ENCODE measurements around the gene TIGD2. TPM values are rescaled to one million over a fixed set of nuclear protein-coding genes. Genes with fewer than 3 reads are reported as not detected.
A peak's percentile ranks its signal among the peaks of the same experiment; 100 is the strongest.

The TIGD2 gene
- 1 to 10 TPM; 1.1 to 7.5 (median 6.6) TPM for total RNA-seq

DNA sequence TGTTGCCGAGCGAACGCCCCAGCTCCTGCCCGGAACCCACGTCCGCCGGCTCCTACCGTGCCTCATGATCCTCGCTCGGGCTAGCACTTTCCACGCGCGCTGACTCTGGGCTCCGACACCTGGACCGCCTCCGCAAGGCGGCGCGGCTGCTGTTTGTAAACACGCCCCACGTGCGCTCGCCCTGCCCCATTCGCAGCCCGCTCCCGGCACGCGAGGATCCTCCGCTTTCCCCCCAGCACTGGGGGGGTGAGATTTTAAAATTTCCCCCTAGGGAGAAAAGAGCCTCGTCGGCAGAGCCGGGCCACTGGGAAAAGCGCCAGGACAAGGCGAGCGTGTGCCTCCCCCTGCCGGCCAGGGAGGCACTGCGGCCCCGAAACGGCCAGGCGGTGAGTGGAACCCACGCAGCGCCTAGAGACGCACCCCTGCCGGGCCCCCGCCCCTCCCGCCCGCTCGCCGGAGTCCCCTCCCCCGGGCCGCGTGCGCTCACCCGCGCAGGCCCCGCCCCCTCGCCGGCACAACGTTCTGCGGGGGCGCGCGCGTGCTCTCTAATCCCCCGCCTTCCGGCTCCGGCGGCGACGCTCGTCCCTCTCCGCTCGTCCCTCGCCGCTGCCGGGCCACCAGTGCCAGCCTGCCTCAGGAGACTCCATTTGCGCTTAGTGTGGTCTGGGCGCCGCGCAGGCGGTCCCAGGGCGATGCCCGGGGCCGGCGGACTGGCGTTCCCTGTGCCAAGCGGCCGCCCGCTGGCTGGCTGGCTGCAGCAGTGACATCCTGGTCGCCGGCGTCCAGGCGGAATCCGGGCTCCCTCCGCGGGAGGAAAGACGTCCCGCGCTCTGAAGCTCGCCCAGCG, at the start of gene TIGD2:
Gene TIGD2 (plus strand): TSS at position 548 of the 847 bp plus-strand sequence. CDS start 1,442 bp downstream, outside the sequence.
- intact Hi-C loops (cut with DNase I; ENCODE audit: low total_unique reads) (no loop called here), in situ Hi-C loops (cut with MboI; ENCODE audit: low pct_ligation_motif_present in 1 of 4, low pct_unique_long_range_greater_than_20kb in 1 of 4, low sequenced_read_pairs in 3 of 4) (no loop called here)
- Histone ChIP-seq H3K27ac (peak within 1 kb of the TSS; percentile 84 to 92 (median 88)), H3K4me3 (peak within 1 kb of the TSS; percentile 67 to 98 (median 72)), H3K27me3 (no peaks in the 10 kb centered on the region), H3K9me3 (no peaks in the 10 kb centered on the region), H3K4me1 (peaks cover 8 to 18% (median 13%) of the 10 kb centered on the region in 4 donors), H3K36me3 (no peaks in the 10 kb centered on the region)
- DNase-seq: peak; percentile 92
- no peak for TF ChIP-seq EP300 (IDR thresholded peaks at IDR 0.05; ENCODE audit: low read depth)
- TF ChIP-seq POLR2AphosphoS5 (IDR thresholded peaks at IDR 0.05): peak; percentile 80 to 95 (median 94)
- peak; percentile 86 for TF ChIP-seq POLR2A (IDR thresholded peaks at IDR 0.05)
- TF ChIP-seq, protein P1, sequence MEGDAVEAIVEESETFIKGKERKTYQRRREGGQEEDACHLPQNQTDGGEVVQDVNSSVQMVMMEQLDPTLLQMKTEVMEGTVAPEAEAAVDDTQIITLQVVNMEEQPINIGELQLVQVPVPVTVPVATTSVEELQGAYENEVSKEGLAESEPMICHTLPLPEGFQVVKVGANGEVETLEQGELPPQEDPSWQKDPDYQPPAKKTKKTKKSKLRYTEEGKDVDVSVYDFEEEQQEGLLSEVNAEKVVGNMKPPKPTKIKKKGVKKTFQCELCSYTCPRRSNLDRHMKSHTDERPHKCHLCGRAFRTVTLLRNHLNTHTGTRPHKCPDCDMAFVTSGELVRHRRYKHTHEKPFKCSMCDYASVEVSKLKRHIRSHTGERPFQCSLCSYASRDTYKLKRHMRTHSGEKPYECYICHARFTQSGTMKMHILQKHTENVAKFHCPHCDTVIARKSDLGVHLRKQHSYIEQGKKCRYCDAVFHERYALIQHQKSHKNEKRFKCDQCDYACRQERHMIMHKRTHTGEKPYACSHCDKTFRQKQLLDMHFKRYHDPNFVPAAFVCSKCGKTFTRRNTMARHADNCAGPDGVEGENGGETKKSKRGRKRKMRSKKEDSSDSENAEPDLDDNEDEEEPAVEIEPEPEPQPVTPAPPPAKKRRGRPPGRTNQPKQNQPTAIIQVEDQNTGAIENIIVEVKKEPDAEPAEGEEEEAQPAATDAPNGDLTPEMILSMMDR (IDR thresholded peaks at IDR 0.05): peak; percentile 80 to 92 (median 87)
- WGBS, 2 donors (ENCODE audit: low coverage in 1 of 2): 0% methylated on average over 54 of the region's 101 CpGs; no CpG with 5 or more reads in 1 of the 2 donors

DNA sequence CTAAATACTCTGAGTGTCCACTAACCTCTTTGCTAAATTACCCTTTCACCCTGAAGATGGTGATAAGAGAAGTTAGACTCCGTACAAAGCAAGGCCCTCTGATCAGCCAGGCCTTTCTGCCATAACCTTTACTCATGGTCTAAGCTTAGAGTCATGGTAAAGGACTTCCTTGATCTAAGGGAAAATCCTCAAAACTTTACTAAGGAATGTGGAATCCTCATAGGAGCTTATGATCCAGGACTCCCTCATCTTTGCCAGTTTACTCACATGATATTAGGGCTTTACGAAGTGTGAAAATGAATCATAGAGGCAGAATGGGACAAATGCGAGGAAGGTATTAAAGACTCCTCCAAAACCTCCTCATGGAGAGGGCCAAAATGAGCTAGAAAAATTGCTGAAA, 46.5 kb upstream of the TIGD2 start:
- no peaks in the 10 kb centered on the region for H3K36me3 ChIP-seq
- TF ChIP-seq POLR2A (IDR thresholded peaks at IDR 0.05): no peak
- TF ChIP-seq EP300 (IDR thresholded peaks at IDR 0.05; ENCODE audit: low read depth): no peak
- TF ChIP-seq, protein P1 (IDR thresholded peaks at IDR 0.05): no peak
- TF ChIP-seq POLR2AphosphoS5 (IDR thresholded peaks at IDR 0.05): no peak
- DNase-seq: no peak
- H3K27ac ChIP-seq: no peak overlapping the region
- no peak overlapping the region for H3K4me3 ChIP-seq
- H3K4me1 ChIP-seq: no peaks in the 10 kb centered on the region
- 59% methylated on average over 3 of the region's 3 CpGs; no CpG with 5 or more reads in 1 of the 2 donors for WGBS, 2 donors (ENCODE audit: low coverage in 1 of 2)
- no peaks in the 10 kb centered on the region for H3K9me3 ChIP-seq
- in situ Hi-C loops (cut with MboI; ENCODE audit: low pct_ligation_motif_present in 1 of 4, low pct_unique_long_range_greater_than_20kb in 1 of 4, low sequenced_read_pairs in 3 of 4) (no loop called here), intact Hi-C loops (cut with DNase I; ENCODE audit: low total_unique reads) (no loop called here)
- H3K27me3 ChIP-seq: no peaks in the 10 kb centered on the region

DNA sequence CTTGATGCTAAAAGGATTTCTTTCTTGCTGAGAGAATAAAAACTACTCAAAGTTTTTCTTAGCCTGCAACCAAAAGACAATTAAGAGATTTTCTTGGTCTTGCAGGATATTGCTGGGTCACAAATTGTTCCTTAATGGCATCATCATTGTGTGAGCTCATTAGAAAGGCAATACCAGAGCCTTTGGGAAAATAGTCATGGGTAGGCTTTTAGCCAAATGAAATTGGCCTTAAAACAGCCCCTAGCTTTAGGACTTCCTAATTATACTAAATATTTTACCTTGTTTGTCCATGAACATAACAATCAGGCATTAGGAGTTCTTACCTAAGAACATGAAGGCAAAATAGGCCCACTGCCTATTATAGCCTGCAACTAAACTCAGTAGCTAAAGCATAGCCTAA, 43.9 kb upstream of the TIGD2 start:
- no peak for DNase-seq
- H3K4me3 ChIP-seq: no peak overlapping the region
- no peak for TF ChIP-seq EP300 (IDR thresholded peaks at IDR 0.05; ENCODE audit: low read depth)
- TF ChIP-seq POLR2A (IDR thresholded peaks at IDR 0.05): no peak
- TF ChIP-seq, protein P1 (IDR thresholded peaks at IDR 0.05): no peak
- no peak for TF ChIP-seq POLR2AphosphoS5 (IDR thresholded peaks at IDR 0.05)
- H3K27ac ChIP-seq: no peak overlapping the region
- intact Hi-C loops (cut with DNase I; ENCODE audit: low total_unique reads): no loop called here
- no peaks in the 10 kb centered on the region for H3K36me3 ChIP-seq
- H3K27me3 ChIP-seq: no peaks in the 10 kb centered on the region
- H3K4me1 ChIP-seq: no peaks in the 10 kb centered on the region
- in situ Hi-C loops (cut with MboI; ENCODE audit: low pct_ligation_motif_present in 1 of 4, low pct_unique_long_range_greater_than_20kb in 1 of 4, low sequenced_read_pairs in 3 of 4): no loop called here
- no peaks in the 10 kb centered on the region for H3K9me3 ChIP-seq

DNA sequence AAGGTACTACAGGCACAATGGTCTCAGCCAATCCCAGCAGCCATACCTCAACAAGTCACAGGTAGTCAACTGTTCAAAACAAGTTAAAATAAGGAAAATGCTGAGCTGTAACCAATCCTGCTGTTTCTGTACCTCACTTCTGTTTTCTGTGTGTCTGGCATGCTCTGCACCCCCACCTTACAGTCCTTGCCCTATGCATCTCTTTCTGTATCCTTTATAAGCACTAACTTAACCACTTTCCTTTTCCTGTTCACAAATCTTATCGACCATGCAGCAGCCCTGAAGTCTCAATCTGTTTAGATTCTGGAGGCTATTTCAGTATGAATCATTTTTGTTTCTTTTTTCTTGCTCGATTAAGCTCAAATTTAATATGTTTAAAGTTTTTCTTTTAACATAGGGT, 41.9 kb upstream of the TIGD2 start:
- WGBS, 2 donors (ENCODE audit: low coverage in 1 of 2): 47 to 56% methylated on average over 2 of the region's 2 CpGs
- Histone ChIP-seq H3K27me3 (no peaks in the 10 kb centered on the region), H3K9me3 (no peaks in the 10 kb centered on the region), H3K36me3 (no peaks in the 10 kb centered on the region), H3K4me1 (no peaks in the 10 kb centered on the region), H3K4me3 (no peak overlapping the region), H3K27ac (no peak overlapping the region)
- in situ Hi-C loops (cut with MboI; ENCODE audit: low pct_ligation_motif_present in 1 of 4, low pct_unique_long_range_greater_than_20kb in 1 of 4, low sequenced_read_pairs in 3 of 4) (no loop called here), intact Hi-C loops (cut with DNase I; ENCODE audit: low total_unique reads) (no loop called here)
- TF ChIP-seq POLR2A (IDR thresholded peaks at IDR 0.05) (no peak), EP300 (IDR thresholded peaks at IDR 0.05; ENCODE audit: low read depth) (no peak), POLR2AphosphoS5 (IDR thresholded peaks at IDR 0.05) (no peak)
- TF ChIP-seq, protein P1 (IDR thresholded peaks at IDR 0.05): no peak
- DNase-seq: no peak

All from transverse colon (tissue), 4 donors.